Ishikawa (cell line): ENCODE results near the gene LCMT1.

Experiments used
- CEBPB ChIP-seq: IDR thresholded peaks from 2 replicates; pipeline ENCODE4 v1.6.1; 2012
- CREB1 ChIP-seq: IDR thresholded peaks from 2 replicates; pipeline ENCODE4 v1.6.1; 2012; ENCODE audit warnings: low read depth
- EGR1 ChIP-seq: IDR thresholded peaks from 2 replicates; pipeline ENCODE4 v1.6.1; 2012
- EP300 ChIP-seq: IDR thresholded peaks from 2 replicates; pipeline ENCODE4 v1.6.1; 2012; ENCODE audit warnings: borderline replicate concordance
- FOXM1 ChIP-seq: IDR thresholded peaks from 2 replicates; pipeline ENCODE4 v1.6.1; 2012; ENCODE audit warnings: low read depth, borderline replicate concordance
- NFIC ChIP-seq: IDR thresholded peaks from 2 replicates; pipeline ENCODE4 v1.6.1; 2012
- RAD21 ChIP-seq: IDR thresholded peaks from 2 replicates; pipeline ENCODE4 v1.6.1; 2012; ENCODE audit warnings: low read depth
- TAF1 ChIP-seq: IDR thresholded peaks from 2 replicates; pipeline ENCODE4 v1.6.1; 2012; ENCODE audit warnings: low read depth, mild to moderate bottlenecking
- TCF12 ChIP-seq: IDR thresholded peaks from 2 replicates; pipeline ENCODE4 v1.6.1; 2012; ENCODE audit warnings: low read depth
- TEAD4 ChIP-seq: IDR thresholded peaks from 2 replicates; pipeline ENCODE4 v1.6.1; 2012
- YY1 ChIP-seq: IDR thresholded peaks from 2 replicates; pipeline ENCODE4 v1.6.1; 2012; ENCODE audit warnings: low read depth
- ZBTB7A ChIP-seq: IDR thresholded peaks from 2 replicates; pipeline ENCODE4 v1.6.1; 2012; ENCODE audit warnings: low read depth
- TF ChIP-seq, protein P1 (sequence below): IDR thresholded peaks from 2 replicates; pipeline ENCODE4 v1.6.1; 2012
- TF ChIP-seq, protein P2 (sequence below): IDR thresholded peaks from 2 replicates; pipeline ENCODE4 v1.6.1; 2012; ENCODE audit warnings: low read depth, mild to moderate bottlenecking
- TF ChIP-seq, protein P3 (sequence below): IDR thresholded peaks from 2 replicates; pipeline ENCODE4 v1.6.1; 2012

LCMT1 gene

DNA sequence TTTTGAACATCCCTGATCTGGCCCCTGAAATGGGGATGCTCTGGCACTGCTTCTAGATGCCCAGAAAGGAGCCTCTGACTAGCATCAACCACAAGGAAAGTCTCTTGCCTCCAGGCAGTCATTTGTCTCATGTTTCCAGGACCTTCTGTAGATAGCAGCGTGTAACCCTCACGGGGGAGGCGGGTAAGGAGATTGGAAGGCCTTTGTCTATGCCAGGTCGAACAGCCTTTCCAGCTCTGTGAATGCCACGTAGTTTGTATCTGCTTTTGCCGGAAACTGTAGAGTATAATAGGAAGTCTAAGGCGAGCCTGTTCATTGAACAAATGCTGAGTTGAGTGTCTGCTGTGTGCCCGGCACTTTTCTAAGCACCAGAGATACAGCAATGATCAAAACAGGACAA lies 61.3 kb downstream of the LCMT1 start:
- TF ChIP-seq TEAD4, result no peak
- TF ChIP-seq CEBPB, result no peak
- TF ChIP-seq, protein P1, sequence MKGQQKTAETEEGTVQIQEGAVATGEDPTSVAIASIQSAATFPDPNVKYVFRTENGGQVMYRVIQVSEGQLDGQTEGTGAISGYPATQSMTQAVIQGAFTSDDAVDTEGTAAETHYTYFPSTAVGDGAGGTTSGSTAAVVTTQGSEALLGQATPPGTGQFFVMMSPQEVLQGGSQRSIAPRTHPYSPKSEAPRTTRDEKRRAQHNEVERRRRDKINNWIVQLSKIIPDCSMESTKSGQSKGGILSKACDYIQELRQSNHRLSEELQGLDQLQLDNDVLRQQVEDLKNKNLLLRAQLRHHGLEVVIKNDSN, result no peak

DNA sequence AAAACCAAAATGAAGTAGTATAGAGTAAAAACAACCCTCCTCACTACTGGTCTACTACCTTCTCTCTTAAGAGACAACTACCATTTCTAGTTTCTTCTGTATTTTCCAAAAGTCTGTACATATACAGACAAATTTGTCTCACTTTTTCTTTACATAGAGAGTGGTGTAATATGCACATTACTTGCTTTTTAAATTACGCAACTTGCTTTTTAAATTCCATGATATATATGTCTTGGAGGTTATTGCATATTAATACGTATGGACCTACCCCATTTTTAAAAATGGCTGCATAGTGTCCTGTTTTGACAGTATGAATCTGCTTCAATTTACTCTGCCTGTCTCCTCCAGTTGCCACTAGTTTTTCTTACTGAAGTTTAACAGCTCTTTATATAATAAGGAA lies 62.7 kb downstream of the LCMT1 start:
- TF ChIP-seq TCF12 (no peak), TAF1 (no peak), ZBTB7A (no peak), CEBPB (no peak), EP300 (no peak)
- TF ChIP-seq, protein P2, sequence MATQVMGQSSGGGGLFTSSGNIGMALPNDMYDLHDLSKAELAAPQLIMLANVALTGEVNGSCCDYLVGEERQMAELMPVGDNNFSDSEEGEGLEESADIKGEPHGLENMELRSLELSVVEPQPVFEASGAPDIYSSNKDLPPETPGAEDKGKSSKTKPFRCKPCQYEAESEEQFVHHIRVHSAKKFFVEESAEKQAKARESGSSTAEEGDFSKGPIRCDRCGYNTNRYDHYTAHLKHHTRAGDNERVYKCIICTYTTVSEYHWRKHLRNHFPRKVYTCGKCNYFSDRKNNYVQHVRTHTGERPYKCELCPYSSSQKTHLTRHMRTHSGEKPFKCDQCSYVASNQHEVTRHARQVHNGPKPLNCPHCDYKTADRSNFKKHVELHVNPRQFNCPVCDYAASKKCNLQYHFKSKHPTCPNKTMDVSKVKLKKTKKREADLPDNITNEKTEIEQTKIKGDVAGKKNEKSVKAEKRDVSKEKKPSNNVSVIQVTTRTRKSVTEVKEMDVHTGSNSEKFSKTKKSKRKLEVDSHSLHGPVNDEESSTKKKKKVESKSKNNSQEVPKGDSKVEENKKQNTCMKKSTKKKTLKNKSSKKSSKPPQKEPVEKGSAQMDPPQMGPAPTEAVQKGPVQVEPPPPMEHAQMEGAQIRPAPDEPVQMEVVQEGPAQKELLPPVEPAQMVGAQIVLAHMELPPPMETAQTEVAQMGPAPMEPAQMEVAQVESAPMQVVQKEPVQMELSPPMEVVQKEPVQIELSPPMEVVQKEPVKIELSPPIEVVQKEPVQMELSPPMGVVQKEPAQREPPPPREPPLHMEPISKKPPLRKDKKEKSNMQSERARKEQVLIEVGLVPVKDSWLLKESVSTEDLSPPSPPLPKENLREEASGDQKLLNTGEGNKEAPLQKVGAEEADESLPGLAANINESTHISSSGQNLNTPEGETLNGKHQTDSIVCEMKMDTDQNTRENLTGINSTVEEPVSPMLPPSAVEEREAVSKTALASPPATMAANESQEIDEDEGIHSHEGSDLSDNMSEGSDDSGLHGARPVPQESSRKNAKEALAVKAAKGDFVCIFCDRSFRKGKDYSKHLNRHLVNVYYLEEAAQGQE, result no peak
- TF ChIP-seq, protein P3, sequence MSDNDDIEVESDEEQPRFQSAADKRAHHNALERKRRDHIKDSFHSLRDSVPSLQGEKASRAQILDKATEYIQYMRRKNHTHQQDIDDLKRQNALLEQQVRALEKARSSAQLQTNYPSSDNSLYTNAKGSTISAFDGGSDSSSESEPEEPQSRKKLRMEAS, result no peak

DNA sequence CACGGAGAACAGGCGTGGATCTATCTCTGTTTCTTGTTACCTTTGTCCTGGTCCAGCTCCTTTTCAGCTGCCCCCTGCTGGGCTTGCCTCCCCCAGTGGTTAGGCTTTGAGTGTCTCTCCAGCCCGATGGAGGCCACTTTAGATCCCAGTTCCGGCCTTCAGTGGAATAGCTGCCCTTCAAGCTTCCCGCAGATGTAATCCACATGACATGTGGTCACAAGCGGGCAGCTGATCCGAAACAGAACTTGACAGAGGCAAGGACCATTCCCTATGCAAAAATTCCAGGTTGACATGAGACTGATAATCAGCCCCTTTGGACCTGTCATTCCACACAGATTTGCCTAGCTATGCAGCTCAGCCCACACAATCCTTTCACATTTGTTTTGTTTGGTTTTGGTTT lies 64.6 kb downstream of the LCMT1 start:
- TF ChIP-seq EP300 (no peak), TAF1 (no peak), CREB1 (no peak), YY1 (no peak), TEAD4 (no peak), RAD21 (no peak), NFIC (no peak)
- TF ChIP-seq, protein P3, result no peak
- TF ChIP-seq, protein P2, result no peak
- TF ChIP-seq, protein P1, result no peak

DNA sequence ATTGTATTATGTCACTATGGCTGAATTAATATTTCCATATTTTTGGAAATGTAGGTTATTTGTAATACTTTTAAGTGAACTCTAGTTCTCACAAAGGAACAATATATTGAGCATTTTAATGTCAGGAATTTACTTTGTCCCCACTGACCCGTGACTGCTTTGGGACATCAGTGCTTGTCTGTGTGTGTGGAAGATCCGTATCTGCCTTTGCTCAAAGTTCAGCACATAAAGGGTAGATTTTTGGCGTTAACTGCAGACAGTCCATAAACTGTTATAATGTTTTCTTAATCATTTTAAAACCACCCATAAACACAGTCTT lies 65.9 kb downstream of the LCMT1 start:
- TF ChIP-seq EP300 (no peak), RAD21 (no peak), NFIC (no peak), TEAD4 (no peak), CREB1 (no peak), YY1 (no peak), TCF12 (no peak), ZBTB7A (no peak), TAF1 (no peak), CEBPB (no peak), FOXM1 (no peak)
- TF ChIP-seq, protein P1, result no peak
- TF ChIP-seq, protein P2, result no peak

DNA sequence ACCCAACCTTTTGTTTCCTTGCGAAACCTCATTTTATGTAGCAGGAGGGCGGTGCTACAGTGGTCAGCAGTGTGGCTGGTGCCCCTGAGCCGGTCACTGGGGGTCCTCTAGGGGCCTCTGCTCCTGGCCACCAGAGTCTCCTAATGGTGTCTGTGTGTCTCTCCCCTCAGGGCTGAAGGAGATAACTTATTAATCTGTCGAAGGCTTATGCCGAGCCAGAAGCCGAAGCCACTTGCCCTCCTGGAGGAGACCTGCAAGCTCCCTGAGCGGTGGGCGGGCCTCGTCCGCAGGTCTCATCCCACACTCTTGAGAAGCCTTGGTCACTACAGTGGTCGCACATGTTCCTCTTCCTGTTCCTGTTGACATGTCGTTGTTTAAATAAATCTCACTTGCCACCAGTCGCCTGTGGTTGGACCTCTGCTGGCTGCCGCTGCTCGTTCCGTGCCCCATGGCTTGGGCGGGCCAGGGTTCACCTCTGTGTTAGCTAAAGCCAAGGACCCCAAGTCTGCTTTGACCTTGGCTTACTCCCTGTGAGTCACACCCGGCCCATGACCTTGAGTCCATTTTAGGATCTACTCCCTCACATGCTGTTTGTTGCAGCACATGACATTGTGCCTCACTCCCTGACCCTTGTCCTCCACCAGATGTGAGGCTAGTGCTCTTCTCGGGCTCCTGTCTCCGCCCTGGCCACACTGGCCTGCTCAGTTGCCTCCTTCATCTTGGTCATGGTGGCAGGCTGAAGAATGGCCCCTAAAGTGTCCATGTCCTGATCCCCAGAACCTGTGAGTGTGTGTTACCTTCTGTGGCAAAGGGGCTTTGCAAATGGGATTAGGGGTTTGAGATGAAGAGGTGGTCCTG lies 66.5 kb downstream of the LCMT1 start:
- TF ChIP-seq EGR1 (no peak), TAF1 (no peak), YY1 (no peak), NFIC (no peak), FOXM1 (no peak), CEBPB (no peak), ZBTB7A (no peak), EP300 (no peak), TEAD4 (no peak), TCF12 (no peak), CREB1 (no peak), RAD21 (no peak)
- TF ChIP-seq, protein P3, result no peak
- TF ChIP-seq, protein P1, result no peak
- TF ChIP-seq, protein P2, result no peak
